ENCODE data around the gene PARD3B. TPM values are rescaled to one million over a fixed set of nuclear protein-coding genes. Genes with fewer than 3 reads are reported as not detected.
"Not testable (repeated sequence)": the region's sequence is repeated elsewhere in the genome, so short reads cannot be mapped to it uniquely, and the experiment has no call there.

PARD3B gene
- total RNA-seq, 1 donor from 2014 or later, result 28.0 TPM

DNA sequence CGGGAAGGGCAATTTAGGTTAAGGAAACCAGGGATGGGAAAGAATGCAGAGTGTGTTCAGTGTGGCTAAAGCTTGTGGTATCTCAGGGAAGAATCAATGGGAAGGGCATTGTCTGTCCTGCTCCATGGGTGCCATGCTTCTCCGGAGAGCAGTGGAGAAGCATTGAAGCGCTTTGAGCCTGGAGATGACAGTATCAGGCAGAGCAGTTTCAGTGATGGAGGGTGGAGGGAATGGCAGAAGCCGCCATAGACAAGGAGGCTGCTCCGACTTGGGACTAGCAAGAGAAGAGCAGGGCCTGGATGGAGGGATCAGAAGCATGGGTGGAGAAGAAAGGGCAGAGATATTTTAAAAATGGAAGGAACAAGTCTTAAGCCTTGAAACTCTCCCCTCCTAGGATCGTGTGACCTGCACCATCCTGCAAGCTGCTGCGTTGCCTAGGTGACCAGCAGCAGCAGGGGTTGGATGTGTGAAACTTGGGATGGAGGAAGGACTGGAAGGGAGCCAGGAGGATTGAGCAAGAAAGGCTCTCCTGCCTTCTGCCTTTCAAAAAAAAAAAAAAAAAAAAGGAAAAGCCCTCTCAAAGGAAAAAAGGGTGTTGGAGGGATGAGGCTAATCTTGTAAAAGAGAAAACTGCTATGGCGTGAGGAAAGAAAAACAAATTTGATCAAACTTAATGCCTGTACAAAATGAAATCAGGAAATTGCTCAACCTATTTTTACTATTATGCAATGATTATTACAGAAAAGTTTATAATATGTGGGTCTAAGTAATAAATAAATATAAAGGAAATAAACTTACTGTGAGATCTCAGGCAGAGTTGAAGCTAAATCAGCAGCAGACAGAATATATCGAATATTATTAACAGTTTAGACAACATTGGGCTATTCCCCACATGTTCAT lies 643.2 kb downstream of the PARD3B start:
- DNase-seq (ENCODE audit: low spot score), result peak; percentile 44

DNA sequence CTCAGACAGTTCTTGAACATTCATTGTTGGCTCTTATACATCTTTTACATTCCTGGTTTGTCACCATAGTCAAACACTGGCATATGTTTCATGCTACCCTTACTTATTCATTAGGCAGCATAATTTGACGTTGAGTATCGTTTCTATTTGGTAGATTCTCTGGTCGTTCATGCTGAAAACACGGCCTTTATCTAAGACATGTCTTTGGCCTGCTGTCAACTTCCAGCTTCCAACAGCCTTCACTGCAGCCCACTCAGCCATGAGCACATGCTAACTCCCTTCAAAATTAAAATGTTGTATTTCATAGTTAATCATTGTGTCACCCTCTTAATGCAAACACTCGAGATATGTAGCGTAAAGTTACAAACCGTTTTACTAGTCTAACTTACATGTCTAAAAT lies 644.0 kb downstream of the PARD3B start:
- DNase-seq (ENCODE audit: low spot score), result no peak

DNA sequence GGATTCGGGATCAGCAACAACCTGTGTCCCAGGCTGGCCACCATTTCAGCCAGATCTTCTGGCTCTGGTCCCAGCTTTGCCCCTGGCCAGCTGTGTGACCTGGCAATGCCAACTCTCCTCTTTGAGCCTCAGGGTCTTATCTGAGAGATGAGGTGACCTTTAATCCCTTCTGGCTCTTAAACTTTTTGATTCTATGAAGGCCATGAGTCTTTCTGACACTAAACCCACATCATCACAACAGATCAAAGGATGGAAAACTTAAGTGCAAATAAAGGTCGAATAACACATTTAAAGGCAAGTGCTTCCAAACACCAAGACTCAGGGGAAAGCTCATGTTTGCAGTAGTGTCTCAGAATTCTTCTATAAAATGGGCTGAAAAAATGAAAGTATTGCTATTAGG lies 645.3 kb downstream of the PARD3B start:
- DNase-seq (ENCODE audit: low spot score), result no peak

DNA sequence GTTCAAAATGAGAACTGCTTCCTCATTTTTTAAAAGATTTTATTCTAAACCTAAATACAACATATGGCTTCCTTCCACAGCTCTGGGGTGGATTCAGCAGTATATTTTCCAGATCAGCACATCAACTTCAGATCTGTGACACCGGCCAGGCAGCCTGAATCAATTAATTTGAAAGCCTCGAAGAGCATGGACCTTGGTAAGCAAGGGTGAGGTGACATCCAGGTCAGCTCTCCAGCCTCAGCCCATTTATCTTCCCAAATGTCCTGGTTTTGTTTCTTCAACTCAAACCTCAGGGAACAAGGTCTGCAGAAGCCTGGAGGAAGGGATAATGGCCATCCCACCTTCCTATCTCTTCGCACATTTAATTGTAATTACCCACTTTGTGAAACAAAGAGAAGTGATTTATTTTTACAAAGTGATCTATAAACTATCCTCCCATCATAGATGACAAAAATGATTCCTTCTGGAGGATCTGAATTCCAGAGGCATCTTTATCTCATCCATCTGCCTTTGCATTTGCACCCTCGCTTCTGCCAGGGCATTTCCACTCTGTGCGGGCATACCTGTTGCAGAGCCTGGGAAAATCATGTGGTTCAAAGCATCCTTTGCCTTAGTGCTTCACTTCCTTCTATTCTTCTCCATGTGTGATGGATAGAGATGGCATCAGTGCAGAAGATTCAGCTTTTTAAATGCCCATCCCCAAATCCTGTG lies 648.0 kb downstream of the PARD3B start:
- DNase-seq (ENCODE audit: low spot score), result no peak

DNA sequence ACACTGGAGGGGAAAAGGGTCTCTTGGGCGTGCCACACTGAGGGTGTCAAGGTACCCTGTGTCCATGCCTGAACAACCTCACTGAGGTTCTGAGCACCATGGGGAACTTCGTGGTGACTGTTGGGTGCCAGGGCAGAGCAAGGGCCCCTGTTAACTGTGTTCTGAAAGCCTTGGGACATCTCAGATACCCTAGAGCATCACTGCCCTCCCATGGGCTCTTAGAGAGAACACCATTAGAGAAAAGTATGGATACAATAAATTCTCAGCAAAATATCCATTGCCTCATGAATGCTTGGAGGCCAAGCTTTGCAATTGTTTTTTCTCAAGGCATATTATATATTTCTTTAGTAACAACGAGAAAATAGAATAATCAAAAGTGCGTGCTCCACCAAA lies 648.6 kb downstream of the PARD3B start:
- DNase-seq (ENCODE audit: low spot score), result no peak

DNA sequence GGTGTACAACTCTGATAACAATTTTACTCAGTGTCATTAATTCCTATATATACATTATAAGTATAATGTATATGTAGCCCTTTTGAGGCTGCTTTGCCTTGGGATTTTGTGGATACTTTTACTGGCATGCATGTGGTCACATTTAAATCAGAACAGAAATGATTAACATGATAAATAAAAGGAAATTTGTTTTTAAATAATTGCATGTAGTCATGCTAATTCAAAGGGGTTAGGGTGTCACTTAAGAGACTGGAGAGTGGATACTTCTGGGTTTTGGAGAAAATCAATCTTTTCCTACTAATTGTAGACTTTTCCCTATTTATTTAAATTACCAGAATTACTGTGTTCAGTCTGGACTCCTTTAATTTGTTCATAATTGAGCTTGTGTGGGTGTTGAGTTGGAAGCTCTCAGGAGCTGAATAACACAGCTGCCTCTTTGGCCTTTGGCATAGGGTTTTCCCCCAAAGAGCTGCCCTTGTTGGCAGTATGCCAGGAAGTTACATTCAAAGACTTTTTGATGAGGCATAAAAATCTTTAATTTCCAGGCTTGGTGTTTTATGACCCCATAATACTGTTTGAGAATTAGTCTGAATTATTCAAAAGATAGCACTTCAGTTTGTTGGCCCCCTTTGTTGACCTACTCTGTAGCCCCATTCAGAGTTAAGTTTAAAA lies 652.3 kb downstream of the PARD3B start:
- no peak for DNase-seq (ENCODE audit: low spot score)

DNA sequence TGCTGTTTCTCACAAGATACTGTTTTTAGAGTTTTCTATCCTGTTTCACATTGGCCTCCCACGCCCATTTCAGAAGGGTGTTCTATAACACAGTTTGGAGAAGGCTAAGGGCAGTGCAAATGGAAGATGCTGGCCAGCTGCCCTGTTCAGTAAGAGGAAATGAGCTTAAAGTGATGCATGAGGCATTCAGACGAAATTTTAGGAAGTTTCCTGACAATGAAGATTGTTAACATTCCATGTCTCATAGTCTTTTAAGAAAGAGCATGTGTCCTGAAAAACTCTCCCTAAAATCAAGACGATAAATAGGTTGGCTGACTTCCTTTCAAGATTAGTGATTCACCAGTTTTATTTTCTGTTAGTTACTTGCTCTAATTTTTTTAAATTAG lies 652.9 kb downstream of the PARD3B start:
- no peak for DNase-seq (ENCODE audit: low spot score)

DNA sequence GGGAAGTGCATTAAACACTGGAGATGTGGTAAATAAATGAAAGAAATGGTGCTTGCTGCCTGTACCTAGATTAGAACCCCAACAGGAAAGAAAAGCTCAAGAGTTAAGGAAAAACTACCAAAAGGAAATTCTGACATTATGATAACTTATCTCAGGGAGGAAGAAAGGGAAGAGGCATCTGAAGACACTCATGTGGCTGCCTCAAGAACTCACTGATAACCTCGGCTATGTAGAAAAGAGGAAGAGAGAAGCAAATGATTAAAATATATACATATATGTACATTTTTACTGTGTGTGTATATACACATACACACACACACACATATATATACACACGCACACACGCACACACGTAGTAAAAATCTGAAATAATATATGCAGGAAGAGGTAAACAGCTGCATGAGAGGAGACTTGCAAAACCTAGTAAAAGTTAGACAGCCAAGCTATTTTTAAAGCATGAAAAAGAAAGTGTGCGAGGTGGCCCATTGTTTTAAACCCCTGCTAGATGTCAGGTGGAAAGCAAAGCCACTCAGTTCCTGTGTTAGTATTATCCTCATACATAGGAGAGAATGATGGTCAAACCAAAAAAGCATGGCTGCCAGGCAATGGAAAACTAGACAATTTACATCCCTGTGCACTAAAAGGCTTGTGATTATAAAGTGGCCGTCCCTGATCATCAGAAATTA lies 654.0 kb downstream of the PARD3B start:
- no peak for DNase-seq (ENCODE audit: low spot score)

DNA sequence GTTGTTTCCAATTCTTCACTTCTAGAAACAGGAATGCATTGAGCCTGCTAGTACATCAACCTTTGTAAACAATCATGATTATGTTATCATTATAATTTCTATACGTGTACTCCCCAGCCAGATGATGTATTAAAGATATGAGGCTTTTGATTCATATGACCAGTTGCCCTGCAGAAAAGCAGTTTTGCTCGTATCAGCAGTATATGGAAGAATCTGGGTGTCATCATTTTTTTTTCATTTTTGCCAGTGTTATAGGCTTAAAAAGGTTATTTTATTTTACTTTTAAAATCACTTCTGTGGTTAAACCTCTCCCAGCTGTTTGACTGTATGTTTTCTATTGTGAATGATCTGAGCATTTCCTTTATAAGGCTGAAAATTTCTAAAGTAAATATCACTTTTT lies 665.2 kb downstream of the PARD3B start:
- DNase-seq (ENCODE audit: low spot score), result no peak

DNA sequence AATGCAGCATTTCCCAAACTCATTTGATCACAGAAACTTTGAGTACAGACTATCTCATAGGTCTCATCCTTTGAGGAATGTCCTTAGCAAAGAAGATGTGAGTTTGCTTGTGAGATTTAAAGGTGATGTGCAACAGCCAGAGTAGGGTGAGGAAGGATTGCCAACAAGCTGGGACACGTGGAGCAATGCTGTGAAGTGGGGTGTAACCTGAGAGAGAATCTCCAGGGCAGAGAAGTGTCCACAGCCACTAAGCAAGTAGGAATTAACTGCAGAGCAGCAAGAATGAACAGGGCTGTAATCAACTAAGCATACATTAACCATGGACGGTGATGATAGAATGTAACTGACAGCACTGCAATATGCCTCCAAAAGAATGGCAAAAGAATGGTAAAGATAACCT lies 667.1 kb downstream of the PARD3B start:
- no peak for DNase-seq (ENCODE audit: low spot score)

DNA sequence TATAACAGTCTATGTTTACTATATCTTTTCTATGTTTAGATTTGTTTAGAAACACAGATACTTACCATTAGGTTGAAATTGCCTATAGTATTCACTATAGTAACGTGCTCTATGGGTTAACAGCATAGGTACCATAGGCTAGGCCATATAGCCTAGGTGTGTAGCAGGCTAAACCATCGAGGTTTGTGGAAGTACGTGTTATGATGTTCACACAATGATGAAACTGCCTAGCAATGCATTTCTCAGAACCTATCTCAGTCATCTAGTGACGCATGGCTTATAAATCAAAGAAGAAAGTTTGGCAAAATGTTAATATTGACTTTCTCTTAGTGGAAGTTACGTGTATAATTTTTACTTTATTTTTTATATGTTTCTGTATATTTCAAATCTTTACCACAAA lies 670.8 kb downstream of the PARD3B start:
- no peak for DNase-seq (ENCODE audit: low spot score)

DNA sequence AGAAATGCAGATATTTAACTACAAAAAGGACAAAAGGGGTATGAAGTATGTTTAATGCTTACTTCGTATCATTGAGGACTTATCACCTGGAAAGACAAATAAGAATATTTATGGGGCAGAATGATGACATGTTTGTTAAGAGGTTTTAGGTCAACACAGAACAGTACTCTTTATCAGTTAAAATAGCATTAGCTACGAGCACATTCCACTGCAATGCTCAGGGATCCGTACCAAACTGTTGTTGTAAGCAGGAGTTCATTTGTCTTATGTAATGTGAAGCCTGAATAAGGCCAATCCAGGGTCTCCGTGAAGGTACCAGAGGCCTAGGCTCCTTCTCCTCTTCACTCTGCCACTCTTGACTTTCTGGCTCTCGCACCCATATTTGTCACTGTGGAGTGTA lies 671.3 kb downstream of the PARD3B start:
- DNase-seq (ENCODE audit: low spot score), result no peak

DNA sequence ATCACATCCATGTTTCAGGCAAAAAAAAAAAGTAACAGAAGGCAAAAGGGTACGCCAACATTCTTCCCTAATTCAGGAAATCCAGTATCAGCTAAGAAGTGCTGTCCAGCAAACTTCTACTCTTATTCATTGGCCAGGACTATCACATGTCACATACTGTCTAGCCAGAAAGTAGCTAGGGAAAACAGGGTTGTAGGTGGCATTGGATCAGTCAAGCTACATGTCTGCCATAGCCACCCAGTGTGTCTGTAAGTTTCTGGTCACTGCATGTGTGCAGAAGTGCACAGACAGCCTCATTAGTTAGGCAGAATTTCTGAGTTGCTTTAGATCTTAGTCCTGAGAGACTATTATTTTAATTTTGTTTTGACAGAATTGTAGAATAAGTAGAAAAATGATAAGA lies 671.7 kb downstream of the PARD3B start:
- DNase-seq (ENCODE audit: low spot score), result no peak

DNA sequence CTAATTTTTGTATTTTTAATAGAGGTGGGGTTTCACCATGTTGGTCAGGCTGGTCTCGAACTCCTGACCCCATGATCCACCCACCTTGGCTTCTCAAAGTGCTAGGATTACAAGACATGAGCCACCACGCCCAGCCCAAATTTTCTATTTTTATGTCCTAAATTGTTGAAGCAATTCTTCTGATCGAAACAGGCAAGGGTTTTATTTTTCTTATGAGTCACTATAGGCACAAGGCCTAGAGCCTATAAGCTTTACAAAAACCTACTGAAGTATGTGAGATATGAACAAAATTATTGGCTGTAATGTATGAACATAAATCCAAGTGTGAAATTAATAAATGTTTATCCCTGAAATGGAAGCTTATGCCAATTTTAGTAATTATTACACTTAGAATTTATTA lies 672.8 kb downstream of the PARD3B start:
- DNase-seq (ENCODE audit: low spot score), result no peak

DNA sequence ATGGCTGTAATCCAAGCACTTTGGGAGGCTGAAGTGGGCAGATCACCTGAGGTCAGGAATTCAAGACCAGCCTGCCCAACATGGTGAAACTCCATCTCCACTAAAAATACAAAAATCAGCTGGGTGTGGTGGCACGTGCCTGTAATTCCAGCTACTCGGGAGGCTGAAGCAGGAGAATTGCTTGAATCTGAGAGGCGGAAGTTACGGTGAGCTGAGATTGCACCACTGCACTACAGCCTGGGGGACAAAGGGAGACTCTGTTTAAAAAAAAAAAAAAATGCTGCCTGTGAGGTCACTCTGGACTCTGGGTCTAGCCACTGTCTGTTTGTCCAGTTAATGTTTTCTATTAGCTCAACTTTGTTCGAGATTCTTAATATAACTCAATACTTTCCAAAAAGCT lies 673.5 kb downstream of the PARD3B start:
- not testable (repeated sequence) for DNase-seq (ENCODE audit: low spot score)

DNA sequence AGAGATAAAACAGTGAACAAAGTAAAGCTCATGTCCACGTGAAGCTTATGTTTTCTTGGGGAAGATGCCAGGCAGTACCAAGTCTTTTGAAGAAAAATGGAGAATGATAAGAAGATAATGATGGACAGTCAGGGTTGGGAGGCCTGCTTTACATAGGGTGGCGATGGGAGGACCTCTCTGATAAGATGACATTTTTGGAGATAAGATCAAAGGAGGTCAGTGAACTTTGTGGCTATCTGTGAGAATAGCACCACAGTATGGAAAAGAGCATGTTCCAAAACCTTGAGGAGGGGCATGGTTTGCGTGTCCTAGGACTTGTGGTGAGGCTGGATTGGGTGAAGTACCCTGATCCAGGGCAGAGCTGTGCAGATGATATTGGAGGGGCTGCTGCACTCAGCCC lies 675.3 kb downstream of the PARD3B start:
- DNase-seq (ENCODE audit: low spot score), result no peak

DNA sequence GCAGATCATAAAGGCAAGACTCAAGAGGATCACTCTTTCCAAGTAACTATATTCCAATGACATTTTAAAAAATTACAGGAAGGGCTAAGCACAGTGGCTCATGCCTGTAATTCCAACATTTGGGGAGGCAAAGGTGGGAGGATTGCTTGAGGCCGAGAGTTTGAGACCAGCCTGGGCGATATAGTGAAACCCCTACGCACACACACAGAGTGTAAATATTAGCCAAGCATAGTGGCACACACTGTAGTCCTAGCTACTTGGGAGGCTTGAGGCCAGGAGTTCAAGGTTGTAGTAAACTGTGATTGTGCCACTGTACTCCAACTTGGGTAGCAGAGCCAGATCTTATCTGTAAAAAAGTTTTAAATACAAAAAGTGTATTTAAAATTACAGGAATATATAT lies 686.8 kb downstream of the PARD3B start:
- no peak for DNase-seq (ENCODE audit: low spot score)

DNA sequence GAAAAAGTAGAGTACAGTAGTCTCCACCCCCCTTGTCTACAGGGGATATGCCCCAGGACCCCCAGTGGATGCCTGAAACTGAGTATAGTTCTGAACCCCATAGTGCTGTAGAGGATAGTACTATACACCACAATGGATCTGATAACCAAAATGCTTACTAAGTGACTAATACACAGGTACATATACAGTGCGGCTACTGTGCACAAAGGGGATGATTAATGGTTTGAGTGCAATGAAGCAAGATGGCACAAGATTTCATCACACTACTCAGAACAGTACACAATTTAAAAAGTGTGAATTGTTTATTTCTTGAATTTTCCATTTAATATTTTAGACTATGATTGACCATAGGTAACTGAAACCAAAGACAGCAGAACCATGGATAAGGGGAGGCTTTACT lies 690.2 kb downstream of the PARD3B start:
- DNase-seq (ENCODE audit: low spot score), result no peak

DNA sequence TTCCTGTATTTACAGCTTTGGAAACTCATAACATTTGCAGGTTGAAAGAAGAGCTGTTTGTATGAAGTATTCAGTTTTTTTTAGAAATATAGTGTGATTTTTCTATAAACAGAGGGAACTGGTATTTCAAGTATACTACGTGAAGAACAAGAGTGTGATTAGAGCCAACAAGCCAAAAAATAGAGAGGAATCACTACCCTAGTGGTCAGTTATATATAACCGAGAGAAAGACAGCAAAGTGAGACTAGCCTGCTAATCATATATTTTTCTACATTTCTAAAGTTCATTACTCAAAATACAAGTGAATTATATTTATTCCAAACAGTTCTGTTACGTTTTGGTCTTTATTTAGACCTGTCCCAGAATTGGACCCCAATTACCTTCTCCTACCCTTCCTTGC lies 692.2 kb downstream of the PARD3B start:
- DNase-seq (ENCODE audit: low spot score), result no peak

DNA sequence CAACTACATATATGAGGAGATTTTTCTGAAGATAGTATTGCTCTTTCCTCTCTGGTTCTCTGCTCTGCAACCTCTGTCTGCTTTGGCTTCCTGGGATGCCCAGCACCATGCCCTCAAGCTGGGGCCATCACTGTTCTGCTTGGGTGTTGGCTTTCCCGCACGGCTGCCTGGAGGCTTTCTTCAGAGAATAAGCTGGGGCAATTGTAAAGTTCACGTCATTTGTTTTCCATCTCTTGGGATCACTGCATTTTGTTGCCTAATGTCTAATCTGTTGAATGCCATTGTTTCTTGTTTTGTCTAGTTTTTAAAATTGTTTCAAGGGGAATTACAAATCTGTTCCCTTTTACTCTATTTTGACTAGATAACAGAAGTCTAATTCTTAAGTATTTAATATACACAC lies 699.7 kb downstream of the PARD3B start:
- DNase-seq (ENCODE audit: low spot score), result no peak

DNA sequence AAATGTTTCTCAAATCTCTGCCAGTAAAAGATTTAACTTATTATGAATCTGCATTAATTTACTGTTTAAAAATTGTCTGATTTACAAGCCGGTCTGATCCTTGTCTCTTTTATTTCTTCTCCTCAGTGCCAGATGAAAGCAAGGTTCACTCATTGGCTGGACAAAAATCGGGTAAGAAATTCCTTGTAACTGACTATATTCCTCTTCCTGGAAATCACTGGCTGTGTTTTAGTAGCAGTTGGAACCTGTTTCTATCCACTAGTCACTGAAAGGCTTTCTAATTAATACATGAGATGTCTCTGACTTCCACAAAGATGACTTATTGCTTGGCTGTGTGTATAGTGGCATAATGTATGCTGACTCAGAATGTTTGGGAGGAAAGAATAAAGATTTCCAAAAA lies 700.4 kb downstream of the PARD3B start:
- DNase-seq (ENCODE audit: low spot score), result no peak

DNA sequence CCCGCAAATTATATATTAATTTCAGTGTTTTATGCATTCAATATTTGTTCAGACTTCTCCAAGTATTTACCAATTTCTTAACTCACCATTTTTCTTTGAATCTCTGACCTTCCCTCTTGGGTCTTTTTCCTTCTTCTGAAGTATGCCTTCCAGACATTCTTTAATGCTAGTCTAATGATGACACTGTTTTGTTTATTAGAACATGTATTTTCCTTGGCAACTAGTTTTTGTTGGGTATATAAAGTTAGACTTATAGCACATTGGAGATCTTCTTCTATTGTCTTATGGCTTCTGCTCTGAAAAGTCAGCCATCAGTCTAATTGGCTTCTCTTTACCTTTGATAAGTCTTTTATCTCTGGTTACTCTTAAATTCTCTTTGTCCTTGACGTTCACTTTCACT lies 713.8 kb downstream of the PARD3B start:
- DNase-seq (ENCODE audit: low spot score), result no peak

Measured in mucosa of gallbladder (tissue), 1 donor.